ENCODE results near the gene FHIT.

- no peak for TF ChIP-seq CTCF (IDR thresholded peaks at IDR 0.05)
- TF ChIP-seq POLR2A (IDR thresholded peaks at IDR 0.05), result no peak
- TF ChIP-seq POLR2AphosphoS5 (IDR thresholded peaks at IDR 0.05), result no peak
- TF ChIP-seq EP300 (IDR thresholded peaks at IDR 0.05), result no peak
These were observed 1253.7 kb downstream of the FHIT start for GRCh38 chr3:59997583-59997982.
